ENCODE data around the gene CD6. TPM values are rescaled to one million over a fixed set of nuclear protein-coding genes. Genes with fewer than 3 reads are reported as not detected.

CD6 gene
- total and polyA plus RNA-seq, 2 experiments from 2014 or later: 0.03 TPM; not detected in 1

DNA sequence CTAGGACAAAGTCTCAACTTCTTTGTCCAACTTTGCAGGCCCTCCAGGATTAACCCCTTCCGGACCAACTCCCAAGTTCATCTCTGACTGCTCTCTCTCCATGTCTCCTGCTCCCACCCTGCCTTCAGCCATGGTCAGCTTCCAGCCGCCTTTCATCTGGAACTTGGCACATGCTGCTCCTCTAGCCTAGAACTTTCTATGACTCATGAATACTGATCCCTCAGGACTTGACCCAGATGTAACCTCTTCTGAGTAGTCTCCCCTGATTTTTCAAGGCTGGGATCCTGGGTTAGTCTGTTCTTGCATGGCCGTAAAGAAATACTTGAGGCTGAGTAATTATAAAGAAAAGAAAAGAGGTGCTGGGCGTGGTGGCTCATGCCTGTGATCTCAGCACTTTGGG, 14.3 kb upstream of the CD6 start:
- H3K79me2 ChIP-seq: no peaks in the 10 kb centered on the region
- DNase-seq (ENCODE audit: low spot score): no peak
- no peaks in the 10 kb centered on the region for H4K20me1 ChIP-seq (ENCODE audit: insufficient read depth, poor library complexity, severe bottlenecking)
- H2AFZ ChIP-seq: no peak overlapping the region
- 87% methylated on average over 4 of the region's 4 CpGs for WGBS (ENCODE audit: low lambda C conversion rate, missing lambda C conversion rate)
- TF ChIP-seq, protein P1, sequence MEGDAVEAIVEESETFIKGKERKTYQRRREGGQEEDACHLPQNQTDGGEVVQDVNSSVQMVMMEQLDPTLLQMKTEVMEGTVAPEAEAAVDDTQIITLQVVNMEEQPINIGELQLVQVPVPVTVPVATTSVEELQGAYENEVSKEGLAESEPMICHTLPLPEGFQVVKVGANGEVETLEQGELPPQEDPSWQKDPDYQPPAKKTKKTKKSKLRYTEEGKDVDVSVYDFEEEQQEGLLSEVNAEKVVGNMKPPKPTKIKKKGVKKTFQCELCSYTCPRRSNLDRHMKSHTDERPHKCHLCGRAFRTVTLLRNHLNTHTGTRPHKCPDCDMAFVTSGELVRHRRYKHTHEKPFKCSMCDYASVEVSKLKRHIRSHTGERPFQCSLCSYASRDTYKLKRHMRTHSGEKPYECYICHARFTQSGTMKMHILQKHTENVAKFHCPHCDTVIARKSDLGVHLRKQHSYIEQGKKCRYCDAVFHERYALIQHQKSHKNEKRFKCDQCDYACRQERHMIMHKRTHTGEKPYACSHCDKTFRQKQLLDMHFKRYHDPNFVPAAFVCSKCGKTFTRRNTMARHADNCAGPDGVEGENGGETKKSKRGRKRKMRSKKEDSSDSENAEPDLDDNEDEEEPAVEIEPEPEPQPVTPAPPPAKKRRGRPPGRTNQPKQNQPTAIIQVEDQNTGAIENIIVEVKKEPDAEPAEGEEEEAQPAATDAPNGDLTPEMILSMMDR (IDR thresholded peaks at IDR 0.05; ENCODE audit: poor library complexity): no peak
- TF ChIP-seq EZH2 (IDR thresholded peaks at IDR 0.05; ENCODE audit: borderline replicate concordance) (no peak), EZH2phosphoT487 (IDR thresholded peaks at IDR 0.05; ENCODE audit: low read depth, severe bottlenecking, unreplicated experiment) (no peak)
- no peaks in the 10 kb centered on the region for H3K4me1 ChIP-seq (ENCODE audit: insufficient read depth)
- H3K4me3 ChIP-seq: no peak overlapping the region
- no peak overlapping the region for H3K4me2 ChIP-seq
- H3K9me3 ChIP-seq (ENCODE audit: low read depth): no peaks in the 10 kb centered on the region
- H3K36me3 ChIP-seq (replicated peaks; ENCODE audit: insufficient read depth, low read depth): no peaks in the 10 kb centered on the region
- no peaks in the 10 kb centered on the region for H3K9me2 ChIP-seq (replicated peaks; ENCODE audit: insufficient read depth)
- no peak overlapping the region for H3K27ac ChIP-seq
- peaks cover 8% of the 10 kb centered on the region for H3K27me3 ChIP-seq

DNA sequence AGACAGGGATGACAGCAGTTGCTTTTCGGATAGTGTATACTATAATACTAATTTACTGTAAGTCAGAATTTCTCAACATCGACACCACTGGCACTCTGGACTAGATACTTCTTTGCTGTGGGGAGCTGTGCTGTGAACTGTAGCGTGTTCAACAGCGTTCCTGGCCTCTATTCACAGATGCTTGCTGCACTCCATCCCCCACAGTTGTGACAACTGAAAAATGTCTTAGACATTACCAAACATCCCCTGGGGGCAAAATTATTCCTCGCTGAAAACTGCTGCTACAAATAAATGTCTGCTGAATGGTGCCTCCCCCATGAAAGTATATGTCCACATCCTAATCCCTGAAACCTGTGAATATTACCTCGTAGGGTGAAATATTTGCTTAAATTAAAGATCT, 12.0 kb upstream of the CD6 start:
- DNase-seq (ENCODE audit: low spot score): no peak
- no peaks in the 10 kb centered on the region for H3K79me2 ChIP-seq
- no peaks in the 10 kb centered on the region for H3K36me3 ChIP-seq (replicated peaks; ENCODE audit: insufficient read depth, low read depth)
- no peaks in the 10 kb centered on the region for H3K4me1 ChIP-seq (ENCODE audit: insufficient read depth)
- H3K9me2 ChIP-seq (replicated peaks; ENCODE audit: insufficient read depth): no peaks in the 10 kb centered on the region
- no peak for TF ChIP-seq EZH2 (IDR thresholded peaks at IDR 0.05; ENCODE audit: borderline replicate concordance)
- no peak for TF ChIP-seq EZH2phosphoT487 (IDR thresholded peaks at IDR 0.05; ENCODE audit: low read depth, severe bottlenecking, unreplicated experiment)
- TF ChIP-seq, protein P1 (IDR thresholded peaks at IDR 0.05; ENCODE audit: poor library complexity): no peak
- H3K27ac ChIP-seq: no peak overlapping the region
- no peaks in the 10 kb centered on the region for H3K27me3 ChIP-seq
- H3K4me3 ChIP-seq: no peak overlapping the region
- H2AFZ ChIP-seq: no peak overlapping the region
- H3K4me2 ChIP-seq: no peak overlapping the region
- no peaks in the 10 kb centered on the region for H4K20me1 ChIP-seq (ENCODE audit: insufficient read depth, poor library complexity, severe bottlenecking)
- no peaks in the 10 kb centered on the region for H3K9me3 ChIP-seq (ENCODE audit: low read depth)
- WGBS (ENCODE audit: low lambda C conversion rate, missing lambda C conversion rate): 77% methylated on average over 6 of the region's 6 CpGs

DNA sequence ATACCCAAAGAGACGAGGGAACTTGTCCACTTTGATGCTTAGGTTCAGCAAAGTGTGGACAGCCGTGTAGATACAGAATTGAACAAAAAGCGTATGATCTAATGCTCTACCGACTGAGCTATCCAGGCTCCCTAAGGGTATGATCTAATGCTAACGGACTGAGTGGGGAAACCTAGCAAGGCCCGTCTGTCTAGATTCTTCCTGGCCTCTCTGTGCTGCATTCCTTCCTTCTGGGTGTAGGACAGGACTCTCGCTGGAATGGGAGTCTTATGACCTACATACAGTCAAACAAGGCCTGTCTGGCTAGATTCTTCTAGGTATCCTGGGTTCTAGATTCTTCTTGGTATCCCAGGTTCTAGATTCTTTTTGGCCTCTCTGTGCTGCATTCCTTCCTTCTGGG, 11.1 kb upstream of the CD6 start:
- TF ChIP-seq EZH2 (IDR thresholded peaks at IDR 0.05; ENCODE audit: borderline replicate concordance) (no peak), EZH2phosphoT487 (IDR thresholded peaks at IDR 0.05; ENCODE audit: low read depth, severe bottlenecking, unreplicated experiment) (no peak)
- TF ChIP-seq, protein P1 (IDR thresholded peaks at IDR 0.05; ENCODE audit: poor library complexity): no peak
- 82% methylated on average over 7 of the region's 7 CpGs for WGBS (ENCODE audit: low lambda C conversion rate, missing lambda C conversion rate)
- Histone ChIP-seq H3K27me3 (no peaks in the 10 kb centered on the region), H3K4me3 (no peak overlapping the region), H3K36me3 (replicated peaks; ENCODE audit: insufficient read depth, low read depth) (no peaks in the 10 kb centered on the region), H2AFZ (no peak overlapping the region), H3K9me2 (replicated peaks; ENCODE audit: insufficient read depth) (no peaks in the 10 kb centered on the region), H3K4me1 (ENCODE audit: insufficient read depth) (no peaks in the 10 kb centered on the region), H3K9me3 (ENCODE audit: low read depth) (no peaks in the 10 kb centered on the region), H3K4me2 (no peak overlapping the region), H3K27ac (no peak overlapping the region), H4K20me1 (ENCODE audit: insufficient read depth, poor library complexity, severe bottlenecking) (no peaks in the 10 kb centered on the region), H3K79me2 (no peaks in the 10 kb centered on the region)
- DNase-seq (ENCODE audit: low spot score): no peak

DNA sequence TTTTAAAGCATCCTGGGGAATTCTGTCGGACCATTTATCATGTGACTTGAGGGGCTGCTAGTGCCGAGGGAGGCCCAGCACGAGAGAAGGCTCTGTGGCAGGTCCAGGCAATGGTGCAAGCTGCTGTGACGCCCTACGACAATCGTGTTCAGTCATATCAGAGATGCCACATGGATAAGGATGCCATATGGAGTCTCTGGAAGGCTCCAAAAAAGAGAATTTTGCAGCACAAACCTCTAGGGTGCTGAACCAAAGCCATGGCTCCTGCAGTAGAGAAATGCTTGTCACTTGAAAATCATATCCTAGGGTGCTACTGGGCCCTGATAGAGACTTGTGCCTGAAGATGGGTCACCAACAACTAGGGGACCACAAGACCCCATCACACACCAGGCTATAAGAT, 6.7 kb upstream of the CD6 start:
- no peak for DNase-seq (ENCODE audit: low spot score)
- H3K79me2 ChIP-seq: no peaks in the 10 kb centered on the region
- no peak overlapping the region for H3K27ac ChIP-seq
- WGBS (ENCODE audit: low lambda C conversion rate, missing lambda C conversion rate): 84% methylated on average over 6 of the region's 6 CpGs
- H4K20me1 ChIP-seq (ENCODE audit: insufficient read depth, poor library complexity, severe bottlenecking): no peaks in the 10 kb centered on the region
- H3K4me2 ChIP-seq: no peak overlapping the region
- H3K27me3 ChIP-seq: no peaks in the 10 kb centered on the region
- H3K4me3 ChIP-seq: no peak overlapping the region
- H3K9me3 ChIP-seq (ENCODE audit: low read depth): no peaks in the 10 kb centered on the region
- no peaks in the 10 kb centered on the region for H3K9me2 ChIP-seq (replicated peaks; ENCODE audit: insufficient read depth)
- TF ChIP-seq EZH2phosphoT487 (IDR thresholded peaks at IDR 0.05; ENCODE audit: low read depth, severe bottlenecking, unreplicated experiment) (no peak), EZH2 (IDR thresholded peaks at IDR 0.05; ENCODE audit: borderline replicate concordance) (no peak)
- no peaks in the 10 kb centered on the region for H3K4me1 ChIP-seq (ENCODE audit: insufficient read depth)
- H2AFZ ChIP-seq: no peak overlapping the region
- H3K36me3 ChIP-seq (replicated peaks; ENCODE audit: insufficient read depth, low read depth): no peaks in the 10 kb centered on the region
